HL-60 (cell line): ENCODE measurements around the gene LRFN4.

Experiments
- CTCF ChIP-seq: IDR thresholded peaks from one replicate; pipeline ENCODE4 v1.5.1; 2011; ENCODE audit warnings: low read length, control low read depth, inconsistent platforms; ENCODE audit not compliant: insufficient read depth
- GABPA ChIP-seq: IDR thresholded peaks from 2 replicates; pipeline ENCODE4 v1.6.1; 2012; ENCODE audit warnings: low read depth
- POLR2AphosphoS5 ChIP-seq: IDR thresholded peaks from 2 replicates; pipeline ENCODE4 v1.6.1; 2012; ENCODE audit warnings: low read depth
- REST ChIP-seq: IDR thresholded peaks from 2 replicates; pipeline ENCODE4 v1.6.1; 2012; ENCODE audit warnings: low read depth; ENCODE audit not compliant: insufficient replicate concordance
- SPI1 ChIP-seq: IDR thresholded peaks from 2 replicates; pipeline ENCODE4 v1.6.1; 2012; ENCODE audit warnings: low read depth, mild to moderate bottlenecking, borderline replicate concordance

GRCh38 chr11:66889960-66890359 lies 33.1 kb downstream of the LRFN4 start:
- no peak for TF ChIP-seq POLR2AphosphoS5
- no peak for TF ChIP-seq CTCF
- TF ChIP-seq REST, result no peak
- TF ChIP-seq SPI1, result no peak
- TF ChIP-seq GABPA, result no peak
